Measurements from ENCODE around the gene HSPB9.
"Not testable (repeated sequence)": the region's sequence is repeated elsewhere in the genome, so short reads cannot be mapped to it uniquely, and the experiment has no call there.

The HSPB9 gene

DNA sequence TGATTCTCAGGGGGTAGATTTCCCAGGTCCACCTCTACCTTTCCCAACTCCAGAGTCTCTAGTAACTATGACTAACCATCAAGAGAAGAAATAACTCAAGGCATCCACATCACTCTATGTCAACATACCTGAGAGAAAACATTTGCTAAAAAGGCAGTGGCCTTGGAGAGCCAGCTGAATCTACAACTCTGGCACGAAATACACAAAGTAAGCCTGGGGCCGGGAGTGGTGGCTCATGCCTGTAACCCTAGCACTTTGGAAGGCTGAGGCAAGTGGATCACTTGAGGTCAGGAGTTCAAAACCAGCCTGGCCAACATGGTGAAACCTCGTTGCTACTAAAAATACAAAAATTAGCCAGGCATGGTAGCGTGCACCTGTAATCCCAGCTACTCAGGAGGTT lies 20.5 kb downstream of the HSPB9 start:
- H3K9me3 Mint-ChIP-seq; ATAC-seq (replicated peaks; ENCODE audit: extremely low read depth, poor library complexity, severe bottlenecking); H3K27ac Mint-ChIP-seq (ENCODE audit: low read depth); H3K27me3 Mint-ChIP-seq; DNase-seq (ENCODE audit: low spot score in 2 of 2); H3K4me3 Mint-ChIP-seq: not testable (repeated sequence)
- H3K36me3 Mint-ChIP-seq (ENCODE audit: insufficient read depth), result peaks cover 38% of the 10 kb centered on the region
- H3K4me1 Mint-ChIP-seq, result peaks cover 49% of the 10 kb centered on the region

DNA sequence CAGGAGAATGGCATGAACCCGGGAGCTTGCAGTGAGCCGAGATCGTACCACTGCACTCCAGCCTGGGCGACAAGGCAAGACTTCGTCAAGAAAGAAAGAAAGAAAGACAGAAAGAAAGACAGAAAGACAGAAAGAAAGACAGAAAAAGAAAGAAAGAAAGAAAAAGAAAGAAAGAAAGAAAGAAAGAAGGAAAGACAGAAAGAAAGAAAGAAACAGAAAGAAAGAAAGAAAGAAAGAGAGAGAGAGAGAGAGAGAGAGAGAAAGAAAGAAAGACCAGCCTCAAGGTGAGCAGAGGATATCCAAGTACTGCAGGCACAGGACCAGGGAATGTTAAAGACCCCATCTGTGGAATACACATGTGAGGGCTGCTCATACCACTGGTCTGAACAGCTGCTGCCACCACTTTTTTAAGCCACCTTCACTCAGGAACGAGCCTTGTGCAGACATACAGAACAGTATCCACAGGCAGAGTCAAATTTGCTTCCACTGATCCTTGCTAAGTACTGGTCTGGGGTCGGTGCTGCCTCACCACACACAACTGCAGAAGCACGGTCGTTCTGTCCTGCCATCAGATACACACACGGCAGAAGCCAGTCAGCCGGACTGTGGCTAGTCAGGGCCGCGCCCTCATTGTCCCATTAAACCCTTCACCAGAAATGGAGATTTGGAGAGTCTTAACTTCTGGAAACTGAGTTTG lies 24.5 kb downstream of the HSPB9 start:
- H3K36me3 Mint-ChIP-seq (ENCODE audit: insufficient read depth), result peaks cover 34% of the 10 kb centered on the region
- ATAC-seq (replicated peaks; ENCODE audit: extremely low read depth, poor library complexity, severe bottlenecking), result no peak
- no peak overlapping the region for H3K4me3 Mint-ChIP-seq
- H3K27ac Mint-ChIP-seq (ENCODE audit: low read depth), result peak overlapping the region; percentile 60
- peaks cover 44% of the 10 kb centered on the region for H3K4me1 Mint-ChIP-seq
- H3K27me3 Mint-ChIP-seq, result no peaks in the 10 kb centered on the region
- H3K9me3 Mint-ChIP-seq, result no peaks in the 10 kb centered on the region
- DNase-seq (ENCODE audit: low spot score in 2 of 2), result no peak

DNA sequence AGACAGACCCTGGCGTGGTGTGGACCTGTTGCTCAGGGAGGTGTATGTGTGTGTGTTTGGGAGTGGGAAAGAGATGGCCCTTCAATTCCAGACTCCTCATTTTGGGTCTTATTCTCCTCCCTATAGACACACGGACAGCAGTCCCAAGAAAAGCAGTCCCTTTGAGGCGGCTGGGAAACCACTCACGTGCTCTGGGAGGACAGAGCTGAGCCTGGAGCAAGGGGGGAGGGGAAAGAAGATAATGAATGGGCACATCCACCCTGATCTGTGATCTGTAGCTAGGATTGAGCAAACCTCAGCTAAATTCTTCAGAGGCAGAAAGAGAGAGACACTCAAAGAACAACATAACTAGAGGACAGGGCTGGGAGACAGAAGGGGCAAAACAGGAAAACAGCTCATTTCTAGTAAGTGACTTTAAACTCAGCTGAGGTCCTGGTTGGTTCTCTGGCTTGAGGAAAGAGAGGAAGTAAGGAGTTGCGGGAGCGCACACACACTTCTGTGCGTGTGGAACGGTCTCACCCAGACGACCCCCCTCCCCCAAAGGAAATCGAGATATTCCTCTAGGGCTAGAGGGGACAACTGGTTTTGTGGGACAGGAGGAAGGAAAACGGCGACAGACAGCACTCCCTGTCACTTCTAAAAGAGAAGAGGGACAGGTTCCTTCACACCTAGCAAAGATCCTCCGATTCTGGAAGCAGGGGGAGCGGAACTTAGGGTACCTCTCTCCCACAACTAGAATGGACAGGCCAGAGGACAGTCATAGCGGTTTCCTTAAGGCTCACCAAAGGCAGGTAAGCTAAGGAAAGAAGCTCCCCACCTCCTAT lies 31.5 kb downstream of the HSPB9 start:
- H3K4me3 Mint-ChIP-seq, result peak overlapping the region; percentile 96
- no peaks in the 10 kb centered on the region for H3K9me3 Mint-ChIP-seq
- no peaks in the 10 kb centered on the region for H3K27me3 Mint-ChIP-seq
- H3K27ac Mint-ChIP-seq (ENCODE audit: low read depth), result peak overlapping the region; percentile 97
- no peak for ATAC-seq (replicated peaks; ENCODE audit: extremely low read depth, poor library complexity, severe bottlenecking)
- H3K36me3 Mint-ChIP-seq (ENCODE audit: insufficient read depth), result peaks cover 25% of the 10 kb centered on the region
- H3K4me1 Mint-ChIP-seq, result peaks cover 34% of the 10 kb centered on the region
- DNase-seq (ENCODE audit: low spot score in 2 of 2), result no peak

DNA sequence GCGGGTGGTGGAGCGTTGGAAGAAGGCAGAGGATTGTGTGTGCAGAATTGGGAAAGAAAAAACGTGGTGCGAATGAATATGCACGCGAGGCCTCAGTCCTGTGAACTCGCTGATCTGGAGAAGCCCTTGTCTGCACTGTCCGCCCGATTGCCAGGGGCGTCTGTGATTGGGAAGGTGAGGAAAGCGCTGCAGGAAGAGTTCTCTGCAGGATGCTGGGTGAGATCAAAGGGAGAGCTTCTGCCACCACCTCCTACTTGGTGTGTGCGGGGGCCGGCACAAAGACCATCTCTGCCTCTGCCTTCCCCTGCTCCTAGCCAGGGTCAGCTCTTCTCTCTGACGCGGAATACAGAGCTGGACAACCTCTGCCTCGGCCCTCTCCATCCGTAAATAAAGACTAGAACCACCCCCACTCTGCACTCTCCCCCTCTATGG lies 33.0 kb downstream of the HSPB9 start:
- no peak for DNase-seq (ENCODE audit: low spot score in 2 of 2)
- peak overlapping the region; percentile 96 for H3K4me3 Mint-ChIP-seq
- ATAC-seq (replicated peaks; ENCODE audit: extremely low read depth, poor library complexity, severe bottlenecking), result no peak
- no peaks in the 10 kb centered on the region for H3K9me3 Mint-ChIP-seq
- H3K36me3 Mint-ChIP-seq (ENCODE audit: insufficient read depth), result peaks cover 22% of the 10 kb centered on the region
- no peak overlapping the region for H3K27ac Mint-ChIP-seq (ENCODE audit: low read depth)
- no peaks in the 10 kb centered on the region for H3K27me3 Mint-ChIP-seq
- H3K4me1 Mint-ChIP-seq, result peaks cover 34% of the 10 kb centered on the region

DNA sequence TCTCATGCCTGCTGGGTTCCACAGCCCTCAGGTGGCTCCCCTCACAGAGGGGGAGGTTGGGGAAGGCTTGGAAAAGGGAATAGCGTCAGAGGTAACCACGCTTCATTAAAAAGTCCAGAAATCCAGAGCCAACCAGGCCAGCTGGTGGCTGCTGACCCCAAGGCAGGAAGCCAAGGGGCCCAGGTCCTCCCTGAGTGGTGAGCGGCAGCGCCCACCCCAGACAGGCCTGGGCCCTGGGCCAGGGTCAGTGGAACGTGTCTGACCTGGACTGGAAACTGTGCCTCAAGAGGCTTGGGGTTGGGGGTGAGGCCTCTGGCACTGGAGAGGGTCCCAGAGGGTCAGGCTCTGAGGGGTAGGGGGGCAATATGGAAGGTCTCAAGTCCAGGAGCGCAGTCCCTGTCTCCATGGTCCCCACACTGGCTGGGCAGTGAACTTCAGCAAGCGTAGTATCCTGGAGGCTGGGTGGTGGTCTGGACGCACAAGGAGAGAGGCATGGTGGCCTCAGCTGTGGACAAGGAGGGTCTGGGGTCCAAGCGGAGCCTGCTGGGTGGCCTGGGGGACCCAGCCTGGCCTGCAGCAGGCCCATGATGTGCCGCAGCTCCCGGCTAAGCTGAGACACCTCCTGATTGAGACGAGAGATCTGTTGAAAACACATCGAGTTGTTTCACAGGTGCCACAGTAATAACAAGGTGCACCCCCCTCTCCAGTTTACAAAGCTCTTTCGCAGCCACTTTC lies 37.4 kb downstream of the HSPB9 start:
- Mint-ChIP-seq H3K27me3 (no peaks in the 10 kb centered on the region), H3K4me1 (peaks cover 2% of the 10 kb centered on the region), H3K9me3 (no peaks in the 10 kb centered on the region), H3K36me3 (ENCODE audit: insufficient read depth) (peaks cover 6% of the 10 kb centered on the region), H3K27ac (ENCODE audit: low read depth) (no peak overlapping the region), H3K4me3 (no peak overlapping the region)
- no peak for ATAC-seq (replicated peaks; ENCODE audit: extremely low read depth, poor library complexity, severe bottlenecking)
- DNase-seq (ENCODE audit: low spot score in 2 of 2), result no peak

DNA sequence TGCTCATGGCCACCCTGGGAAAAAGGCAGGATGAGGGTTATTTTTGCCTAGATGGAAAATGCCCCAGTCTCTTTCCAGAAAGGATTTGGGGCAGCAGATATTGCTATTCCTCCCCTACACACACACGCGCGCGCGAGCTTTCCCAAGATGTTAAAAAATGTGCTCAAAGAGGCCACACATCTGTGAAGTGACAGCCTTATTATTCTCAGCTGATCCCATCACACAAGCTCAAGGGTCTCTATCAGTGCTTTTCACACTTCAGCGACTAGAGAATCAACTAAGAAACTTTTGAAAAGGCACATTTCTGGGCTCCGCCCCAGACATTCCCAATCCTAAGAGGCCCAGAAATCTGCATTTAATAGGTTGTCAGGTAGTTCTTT lies 37.9 kb downstream of the HSPB9 start:
- H3K27me3 Mint-ChIP-seq, result no peaks in the 10 kb centered on the region
- peaks cover 3% of the 10 kb centered on the region for H3K36me3 Mint-ChIP-seq (ENCODE audit: insufficient read depth)
- no peak overlapping the region for H3K4me3 Mint-ChIP-seq
- H3K4me1 Mint-ChIP-seq, result no peaks in the 10 kb centered on the region
- ATAC-seq (replicated peaks; ENCODE audit: extremely low read depth, poor library complexity, severe bottlenecking), result no peak
- no peak overlapping the region for H3K27ac Mint-ChIP-seq (ENCODE audit: low read depth)
- H3K9me3 Mint-ChIP-seq, result no peaks in the 10 kb centered on the region
- no peak for DNase-seq (ENCODE audit: low spot score in 2 of 2)

DNA sequence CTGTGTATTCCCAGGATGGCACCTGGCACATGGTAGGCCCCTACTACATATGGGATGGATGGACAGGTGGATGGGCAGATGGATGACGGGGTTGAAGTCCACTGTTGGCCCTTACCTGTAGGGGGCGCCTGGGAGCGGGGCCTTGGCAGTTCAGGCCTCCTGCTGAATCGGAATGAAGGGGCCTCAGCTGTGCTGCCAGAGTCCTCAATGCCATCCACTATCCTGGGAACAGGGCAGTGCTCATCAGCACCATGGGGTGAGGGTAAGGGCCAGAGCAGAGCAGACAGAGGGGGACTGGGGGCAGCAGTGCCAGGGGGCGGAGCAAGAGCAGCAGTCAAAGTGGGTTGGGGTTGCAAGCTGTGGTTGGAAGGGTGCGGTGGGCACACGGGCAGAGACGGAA lies 40.5 kb downstream of the HSPB9 start:
- Mint-ChIP-seq H3K9me3 (no peaks in the 10 kb centered on the region), H3K36me3 (ENCODE audit: insufficient read depth) (no peaks in the 10 kb centered on the region), H3K4me1 (no peaks in the 10 kb centered on the region), H3K27ac (ENCODE audit: low read depth) (peak overlapping the region; percentile 6), H3K4me3 (no peak overlapping the region), H3K27me3 (no peaks in the 10 kb centered on the region)
- no peak for DNase-seq (ENCODE audit: low spot score in 2 of 2)
- ATAC-seq (replicated peaks; ENCODE audit: extremely low read depth, poor library complexity, severe bottlenecking), result no peak

DNA sequence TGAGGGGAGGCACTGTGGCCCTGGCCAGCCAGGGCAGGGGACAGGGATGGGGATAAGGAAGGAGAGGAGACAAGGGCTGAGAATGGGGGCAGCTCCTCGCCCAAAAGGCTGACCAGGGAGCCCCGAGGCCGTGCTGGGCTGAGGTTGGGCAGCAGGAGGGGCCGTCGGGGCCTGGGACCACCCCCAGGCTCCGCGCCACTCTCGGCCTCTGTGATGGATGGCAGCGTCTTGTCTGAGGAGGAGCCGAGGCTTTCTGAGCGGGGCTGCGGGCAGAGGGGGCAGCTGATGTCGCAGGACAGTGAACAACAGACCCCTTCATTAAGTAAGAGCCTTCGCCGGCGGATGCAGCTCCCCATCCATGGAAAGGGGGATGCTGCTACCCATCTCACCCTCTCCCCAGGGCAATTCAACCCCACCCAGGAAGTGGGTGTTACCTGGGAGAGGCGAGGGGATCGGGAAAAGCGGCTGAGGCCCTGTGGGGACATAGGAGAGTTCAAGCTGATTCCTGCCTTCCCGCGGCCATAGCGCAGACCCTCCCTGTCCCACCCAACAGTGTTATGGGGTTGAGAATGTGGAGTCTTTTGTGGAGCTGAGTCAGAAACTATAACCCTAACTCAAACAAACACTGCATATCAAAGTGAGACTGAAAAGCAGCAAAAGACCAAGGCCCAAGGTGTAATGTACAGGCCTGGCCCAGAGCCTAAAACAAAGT lies 41.2 kb downstream of the HSPB9 start:
- no peaks in the 10 kb centered on the region for H3K9me3 Mint-ChIP-seq
- ATAC-seq (replicated peaks; ENCODE audit: extremely low read depth, poor library complexity, severe bottlenecking), result no peak
- no peak overlapping the region for H3K27ac Mint-ChIP-seq (ENCODE audit: low read depth)

DNA sequence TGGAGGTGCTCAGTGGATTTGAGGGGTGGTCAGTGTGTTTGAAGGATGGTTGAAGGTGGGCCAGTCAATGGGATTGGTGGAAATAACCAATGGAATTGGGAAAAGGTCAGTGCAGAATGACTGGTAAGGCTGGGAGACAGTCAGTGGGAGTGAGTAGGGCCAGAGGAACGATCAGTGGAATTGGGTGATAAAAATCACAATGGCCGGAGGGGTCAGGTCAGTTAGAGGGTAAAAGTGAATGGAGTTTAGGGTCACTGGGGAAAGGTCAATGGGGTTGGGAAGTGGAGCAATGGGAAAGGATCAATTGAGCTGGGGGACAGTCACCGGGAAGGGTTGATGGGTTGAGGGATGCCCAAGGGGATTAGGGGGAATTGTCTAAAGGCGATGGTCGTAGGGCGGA lies 43.1 kb downstream of the HSPB9 start:
- H3K4me3 Mint-ChIP-seq, result no peak overlapping the region
- no peak overlapping the region for H3K27ac Mint-ChIP-seq (ENCODE audit: low read depth)
- H3K36me3 Mint-ChIP-seq (ENCODE audit: insufficient read depth), result no peaks in the 10 kb centered on the region
- ATAC-seq (replicated peaks; ENCODE audit: extremely low read depth, poor library complexity, severe bottlenecking), result no peak
- no peaks in the 10 kb centered on the region for H3K4me1 Mint-ChIP-seq
- DNase-seq (ENCODE audit: low spot score in 2 of 2), result no peak
- H3K27me3 Mint-ChIP-seq, result no peaks in the 10 kb centered on the region
- no peaks in the 10 kb centered on the region for H3K9me3 Mint-ChIP-seq

More for the DNA sequence above, 41.2 kb downstream of the HSPB9 start:
- no peaks in the 10 kb centered on the region for H3K36me3 Mint-ChIP-seq (ENCODE audit: insufficient read depth)
- DNase-seq (ENCODE audit: low spot score in 2 of 2), result no peak
- no peaks in the 10 kb centered on the region for H3K27me3 Mint-ChIP-seq
- no peak overlapping the region for H3K4me3 Mint-ChIP-seq
- no peaks in the 10 kb centered on the region for H3K4me1 Mint-ChIP-seq

DNA sequence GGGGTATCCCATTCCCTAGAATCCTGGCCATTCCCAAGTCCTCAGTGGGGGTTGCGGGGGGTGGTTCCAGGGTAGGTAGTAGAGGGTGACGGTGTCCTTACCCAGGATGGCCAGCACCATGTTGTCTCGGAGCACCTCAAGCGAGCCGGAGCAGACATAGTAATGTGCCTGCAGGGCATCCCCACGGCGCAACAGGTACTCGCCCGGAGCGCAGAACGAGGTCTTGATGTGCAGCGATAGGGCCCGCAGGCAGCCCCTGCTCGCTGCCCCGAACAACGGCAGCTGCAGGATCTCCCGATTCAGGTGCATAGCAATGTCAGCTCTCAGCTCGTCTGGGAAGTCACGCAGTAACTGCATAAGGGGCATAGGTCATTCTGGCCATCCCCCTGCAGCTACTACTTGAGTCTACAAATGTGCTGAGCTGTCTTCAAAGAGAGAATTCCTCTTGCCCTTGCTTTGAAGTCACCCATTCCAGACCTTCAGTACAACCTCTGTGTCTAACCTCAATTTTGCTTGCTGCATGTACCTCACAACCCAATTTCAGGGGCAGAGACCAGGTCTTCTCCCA lies 43.7 kb downstream of the HSPB9 start:
- ATAC-seq (replicated peaks; ENCODE audit: extremely low read depth, poor library complexity, severe bottlenecking), result no peak

DNA sequence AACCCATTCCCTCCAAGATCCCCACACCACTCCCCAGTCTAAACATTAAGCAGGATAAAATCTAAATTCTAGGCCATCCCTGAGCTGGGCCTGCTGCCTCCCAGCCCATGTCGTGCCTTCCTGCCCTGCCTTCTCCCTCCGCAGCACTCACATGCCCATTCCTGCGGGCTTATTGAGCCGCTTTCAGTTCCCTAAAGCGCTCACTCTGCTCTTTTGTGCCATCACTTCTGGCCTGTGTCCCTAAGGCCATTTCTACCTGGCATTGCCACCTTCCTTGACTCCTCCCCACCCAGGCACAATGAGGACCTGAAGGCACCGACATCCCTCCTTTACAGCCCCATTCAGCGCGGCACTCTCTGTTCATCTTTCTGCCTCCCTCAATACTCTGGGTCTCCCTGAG lies 45.2 kb downstream of the HSPB9 start:
- no peaks in the 10 kb centered on the region for H3K9me3 Mint-ChIP-seq
- no peak overlapping the region for H3K4me3 Mint-ChIP-seq
- H3K27me3 Mint-ChIP-seq, result no peaks in the 10 kb centered on the region
- no peaks in the 10 kb centered on the region for H3K4me1 Mint-ChIP-seq
- H3K27ac Mint-ChIP-seq (ENCODE audit: low read depth), result peak overlapping the region; percentile 54
- H3K36me3 Mint-ChIP-seq (ENCODE audit: insufficient read depth), result no peaks in the 10 kb centered on the region
- ATAC-seq (replicated peaks; ENCODE audit: extremely low read depth, poor library complexity, severe bottlenecking) (no peak), DNase-seq (ENCODE audit: low spot score in 2 of 2) (no peak)

More for the DNA sequence above, 43.7 kb downstream of the HSPB9 start:
- Mint-ChIP-seq H3K36me3 (ENCODE audit: insufficient read depth) (no peaks in the 10 kb centered on the region), H3K27ac (ENCODE audit: low read depth) (no peak overlapping the region), H3K9me3 (no peaks in the 10 kb centered on the region), H3K4me3 (no peak overlapping the region), H3K4me1 (no peaks in the 10 kb centered on the region), H3K27me3 (no peaks in the 10 kb centered on the region)
- no peak for DNase-seq (ENCODE audit: low spot score in 2 of 2)

DNA sequence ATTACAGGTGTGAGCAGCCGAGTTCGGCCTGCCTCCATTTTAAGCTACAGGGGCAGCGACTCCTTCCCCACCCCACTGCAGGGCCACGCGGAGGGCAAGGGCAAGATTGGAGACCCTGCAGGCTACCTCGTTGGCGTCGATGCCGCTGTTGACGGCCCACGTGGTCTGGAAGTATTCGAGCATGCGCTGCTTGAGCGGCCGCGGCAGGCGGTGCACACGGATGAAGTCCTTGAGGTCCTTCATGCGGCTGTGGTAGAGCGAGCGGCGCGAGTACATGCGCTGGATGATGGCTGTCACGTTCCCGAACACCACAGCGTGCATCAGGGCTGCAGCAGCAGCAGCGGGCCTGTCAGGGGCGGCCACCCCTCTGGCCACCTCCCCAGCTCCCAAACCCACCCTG lies 46.7 kb downstream of the HSPB9 start:
- Mint-ChIP-seq H3K9me3 (no peaks in the 10 kb centered on the region), H3K4me1 (no peaks in the 10 kb centered on the region), H3K36me3 (ENCODE audit: insufficient read depth) (no peaks in the 10 kb centered on the region), H3K27me3 (no peaks in the 10 kb centered on the region), H3K27ac (ENCODE audit: low read depth) (no peak overlapping the region), H3K4me3 (no peak overlapping the region)
- no peak for DNase-seq (ENCODE audit: low spot score in 2 of 2)
- no peak for ATAC-seq (replicated peaks; ENCODE audit: extremely low read depth, poor library complexity, severe bottlenecking)

All from central memory CD8-positive, alpha-beta T cell (primary cell).